Choroid plexus epithelial cell (primary cell): ENCODE measurements around the gene GALK2.
"Not testable (repeated sequence)": the region's sequence is repeated elsewhere in the genome, so short reads cannot be mapped to it uniquely, and the experiment has no call there.

Experiments
- DNase-seq: peaks from one replicate; pipeline ENCODE4 v3.0.0-alpha.2; 2010; ENCODE audit warnings: low read depth
- H3K4me3 ChIP-seq: 2 replicates; pipeline ENCODE4 v1.5.1; 2011; ENCODE audit warnings: low read depth, mild to moderate bottlenecking, control low read depth, low read length, moderate library complexity
- CTCF ChIP-seq: conservative IDR thresholded peaks from 2 replicates; pipeline ENCODE4 v1.5.1; 2011; ENCODE audit warnings: low read depth, mild to moderate bottlenecking, control low read depth, inconsistent platforms, low read length, moderate library complexity

The GALK2 gene

GRCh38 chr15:49163678-49164077 lies 6.4 kb upstream of the GALK2 start:
- no peak for DNase-seq
- TF ChIP-seq CTCF, result no peak

GRCh38 chr15:49164865-49165264 lies 5.2 kb upstream of the GALK2 start:
- no peak for DNase-seq
- no peak overlapping the region for H3K4me3 ChIP-seq
- no peak for TF ChIP-seq CTCF

More at GRCh38 chr15:49163678-49164077, 6.4 kb upstream of the GALK2 start:
- no peak overlapping the region for H3K4me3 ChIP-seq

GRCh38 chr15:49168016-49168415 lies 2.0 kb upstream of the GALK2 start:
- no peak overlapping the region for H3K4me3 ChIP-seq
- no peak for TF ChIP-seq CTCF
- DNase-seq, result no peak

GRCh38 chr15:49171790-49172189 lies 1.7 kb downstream of the GALK2 start:
- H3K4me3 ChIP-seq, result no peak overlapping the region
- DNase-seq, result no peak
- no peak for TF ChIP-seq CTCF

- TF ChIP-seq CTCF, result no peak
- no peak for DNase-seq
- no peak overlapping the region for H3K4me3 ChIP-seq
Measured at GRCh38 chr15:49174902-49175301, 4.9 kb downstream of the GALK2 start.

GRCh38 chr15:49175582-49176397 lies 5.7 kb downstream of the GALK2 start:
- H3K4me3 ChIP-seq, DNase-seq: not testable (repeated sequence)

- no peak for TF ChIP-seq CTCF
- no peak for DNase-seq
- no peak overlapping the region for H3K4me3 ChIP-seq
Measured at GRCh38 chr15:49178497-49178896, 8.4 kb downstream of the GALK2 start.
